GM12873 (cell line): ENCODE results near the gene OR2C3.

Experiments
- CTCF ChIP-seq: IDR thresholded peaks from 2 replicates; pipeline ENCODE4 v1.5.1; 2012; ENCODE audit warnings: low read depth, mild to moderate bottlenecking, moderate library complexity, low read length, control low read depth; ENCODE audit not compliant: insufficient read depth; ENCODE audit errors: missing control alignments

The OR2C3 gene

GRCh38 chr1:247539215-247539614 is 3.0 kb upstream of the OR2C3 start:
- TF ChIP-seq CTCF, result no peak

GRCh38 chr1:247538561-247538960 is 2.3 kb upstream of the OR2C3 start:
- TF ChIP-seq CTCF, result no peak

GRCh38 chr1:247535402-247535801 is 838 bp downstream of the OR2C3 start:
- TF ChIP-seq CTCF, result no peak

- peak; percentile 22 for TF ChIP-seq CTCF
Observed at GRCh38 chr1:247531937-247532336, 4.3 kb downstream of the OR2C3 start.

- no peak for TF ChIP-seq CTCF
Observed at GRCh38 chr1:247530785-247531184, 5.5 kb downstream of the OR2C3 start.

- TF ChIP-seq CTCF, result no peak
Observed at GRCh38 chr1:247529771-247530355, 6.4 kb downstream of the OR2C3 start.

- TF ChIP-seq CTCF, result no peak
Observed at GRCh38 chr1:247528812-247529474, 7.3 kb downstream of the OR2C3 start.

GRCh38 chr1:247518613-247518891 is 17.7 kb downstream of the OR2C3 start:
- no peak for TF ChIP-seq CTCF
